Panc1 (cell line): ENCODE results near the gene SLFN5. TPM values are rescaled to one million over a fixed set of nuclear protein-coding genes. Genes with fewer than 3 reads are reported as not detected.
"Not testable (repeated sequence)": the region's sequence is repeated elsewhere in the genome, so short reads cannot be mapped to it uniquely, and the experiment has no call there.

ENCODE experiments used
- ATAC-seq: fragments of 200-7000 bp; cut with Tn5 transposase; 2 replicates; pipeline ENCODE4 v1.9.1; 2020; ENCODE audit warnings: mild to moderate bottlenecking, moderate library complexity
- Bru-seq: library from RNA; stranded (reverse); fragments of 400-500 nt; gene quantifications from one replicate; lab custom pipeline; 2021; lab: Mats Ljungman, UMichigan
- BruChase-seq, 2 experiments: library from RNA; stranded (reverse); fragments of 400-500 nt; gene quantifications; one replicate each; lab custom pipeline; 2021; lab: Mats Ljungman, UMichigan
- BruUV-seq: library from RNA; stranded (reverse); fragments of 400-500 nt; replicated peaks from 2 replicates; lab custom pipeline; 2021; lab: Mats Ljungman, UMichigan
- CTCF ChIA-PET: fragments of 300-600 bp; sonication (Branson Sonifier 250); formaldehyde crosslinking; loops from one replicate; lab custom pipeline; 2022; ENCODE audit warnings: antibody characterized with exemption; lab: Charles Lee
- POLR2A ChIA-PET: fragments of 300-600 bp; sonication (Branson Sonifier 250); formaldehyde crosslinking; loops from one replicate; lab custom pipeline; 2022; ENCODE audit warnings: antibody characterized with exemption; lab: Charles Lee
- DNase-seq: peaks from one replicate; pipeline ENCODE4 v3.0.0-alpha.2; 2010; ENCODE audit warnings: low read depth, low spot score
- H3K27ac ChIP-seq: 2 replicates; pipeline ENCODE4 v1.5.1; 2011; ENCODE audit warnings: mild to moderate bottlenecking, low read length, inconsistent platforms
- H3K27me3 ChIP-seq: fragments of 200-500 bp; sonication (Bioruptor generic); 2 replicates; pipeline ENCODE4 v1.6.0; 2014; ENCODE audit warnings: low read length, inconsistent platforms; ENCODE audit not compliant: control insufficient read depth, insufficient read depth
- H3K36me3 ChIP-seq: fragments of 200-500 bp; sonication (Bioruptor generic); 2 replicates; pipeline ENCODE4 v1.5.1; 2014; ENCODE audit warnings: inconsistent platforms, mild to moderate bottlenecking, low read length, moderate library complexity; ENCODE audit not compliant: control insufficient read depth, insufficient read depth
- H3K4me1 ChIP-seq: 2 replicates; pipeline ENCODE4 v1.5.1; 2011; ENCODE audit warnings: inconsistent platforms, mild to moderate bottlenecking, low read length, moderate library complexity; ENCODE audit not compliant: control insufficient read depth, insufficient read depth
- H3K4me3 ChIP-seq, 2 experiments: 2 replicates each; pipeline ENCODE4 v1.5.1; 2011 to 2012; ENCODE audit warnings: low read depth in 2 of 2, low read length in 2 of 2, mild to moderate bottlenecking in 2 of 2, inconsistent platforms in 1 of 2, moderate library complexity in 1 of 2
- H3K9me3 ChIP-seq: fragments of 200-500 bp; sonication (Bioruptor generic); 2 replicates; pipeline ENCODE4 v1.5.1; 2014; ENCODE audit warnings: low read depth, mild to moderate bottlenecking, inconsistent platforms, low read length, moderate library complexity; ENCODE audit not compliant: control insufficient read depth, insufficient read depth
- CTCF ChIP-seq: fragments of 450-650 bp; IDR thresholded peaks from 2 replicates; pipeline ENCODE4 v1.5.1; 2017; ENCODE audit warnings: mild to moderate bottlenecking
- POLR2AphosphoS5 ChIP-seq: IDR thresholded peaks from 2 replicates; pipeline ENCODE4 v1.6.1; 2012; ENCODE audit warnings: mild to moderate bottlenecking, low read depth, low read length, moderate library complexity
- REST ChIP-seq, 2 experiments: IDR thresholded peaks; 2 replicates each; pipeline ENCODE4 v1.6.1; 2011 to 2012; ENCODE audit warnings: low read depth in 2 of 2, control low read depth in 1 of 2, low read length in 1 of 2, mild to moderate bottlenecking in 1 of 2, moderate library complexity in 1 of 2; ENCODE audit not compliant: insufficient read depth in 1 of 2
- SIN3A ChIP-seq: IDR thresholded peaks from 2 replicates; pipeline ENCODE4 v1.6.1; 2012; ENCODE audit warnings: low read depth, mild to moderate bottlenecking, low read length, moderate library complexity, borderline replicate concordance; ENCODE audit not compliant: insufficient read depth
- TCF7L2 ChIP-seq: IDR thresholded peaks from 2 replicates; pipeline ENCODE4 v1.6.1; 2011; ENCODE audit warnings: mild to moderate bottlenecking, low read depth, low read length, inconsistent platforms
- in situ Hi-C: cut with HindIII; loops from 2 replicates; pipeline ENCODE4 v1.10.0; 2016; ENCODE audit warnings: low sequenced_read_pairs, low pct_unique_long_range_greater_than_20kb
- intact Hi-C: fragments of 100-400 bp; cut with micrococcal nuclease; formaldehyde crosslinking; loops from one replicate; pipeline ENCODE4 v1.10.0; 2022; ENCODE audit not compliant: unreplicated experiment
- long read RNA-seq: library from polyadenylated mRNA; unstranded; transcript quantifications from one replicate; pipeline ENCODE4 v2.0.0, GENCODE V29; 2021; ENCODE audit not compliant: unreplicated experiment
- polyA plus RNA-seq: library from polyadenylated mRNA; unstranded; fragments of >200 nt; gene quantifications from one replicate; pipeline ENCODE4 v1.2.1, GENCODE V29; 2012; ENCODE audit warnings: missing spikeins; ENCODE audit not compliant: insufficient read length
- total RNA-seq: library from RNA; stranded (reverse); gene quantifications from one replicate; pipeline ENCODE4 v1.2.1, GENCODE V29; 2021; ENCODE audit not compliant: unreplicated experiment

SLFN5 gene
- total RNA-seq: 5.4 TPM
- polyA plus RNA-seq: 2.4 TPM
- percentile 60 among the genes with signal in this experiment for Bru-seq, nascent RNA
- BruChase-seq, experiment 1, labeled RNA remaining after a 2-hour chase: percentile 69 among the genes with signal in this experiment
- percentile 59 among the genes with signal in this experiment for BruChase-seq, experiment 2, labeled RNA remaining after a 6-hour chase
- long read RNA-seq, full-length matches to known transcripts: 4 of 15 reads
- long read RNA-seq, partial matches to known transcripts: 3 of 15 reads
- long read RNA-seq, other reads (novel, unspliced or antisense): 8 of 15 reads

- TF ChIP-seq POLR2AphosphoS5 (peak; percentile 83), SIN3A (0 out of 2 replicates have a peak, but pooled peaks have one; percentile 72), REST (IDR thresholded peaks at IDR 0.05; ENCODE audit: insufficient read depth in 1 of 2, low read depth in 2 of 2, low read length in 1 of 2) (no peak), CTCF (no peak), TCF7L2 (no peak)
- Histone ChIP-seq H3K9me3 (no peaks in the 10 kb centered on the region), H3K36me3 (no peaks in the 10 kb centered on the region), H3K27me3 (peaks cover 4% of the 10 kb centered on the region; the same call in 1 of the 2 replicates), H3K4me1 (peaks cover 27% of the 10 kb centered on the region), H3K4me3 (peak within 1 kb of the TSS; percentile 72 to 96), H3K27ac (peak within 1 kb of the TSS; percentile 77)
- intact Hi-C loops (no loop called here), in situ Hi-C loops (no loop called here)
- CTCF ChIA-PET: no interaction called here
- POLR2A ChIA-PET: interaction anchor here (0.6 kb wide), 1 partner anchor 282 kb away, joined by 5 read pairs; the partner anchor contains the start of gene CCT6B
- ATAC-seq: peak; percentile 97
- DNase-seq: peak; percentile 76
- TSS peak; percentile 86 for BruUV-seq
Observed at GRCh38 chr17:35242805-35243560, at the start of gene SLFN5. Gene SLFN5 (plus strand): TSS chr17:35243072. CDS start chr17:35258691, 15,619 bp downstream.

GRCh38 chr17:35194001-35194400, 48.9 kb upstream of the SLFN5 start, which contains the start of gene SLC35G3:
Gene SLC35G3 (minus strand): TSS chr17:35194393. CDS start chr17:35194307, 86 bp downstream.
- intact Hi-C loops, H3K27me3 ChIP-seq, H3K36me3 ChIP-seq, BruUV-seq, H3K27ac ChIP-seq, POLR2A ChIA-PET, H3K4me1 ChIP-seq, H3K9me3 ChIP-seq, ATAC-seq, CTCF ChIA-PET, H3K4me3 ChIP-seq, DNase-seq: not testable (repeated sequence)
- in situ Hi-C loops: loop anchor here (25.0 kb wide), 1 partner anchor 343 kb away; the partner anchor contains the start of gene SLFN12L

GRCh38 chr17:35195062-35195461, 47.8 kb upstream of the SLFN5 start:
- BruUV-seq, H3K27ac ChIP-seq, DNase-seq, CTCF ChIA-PET, H3K36me3 ChIP-seq, H3K4me3 ChIP-seq, H3K9me3 ChIP-seq, H3K4me1 ChIP-seq, H3K27me3 ChIP-seq, intact Hi-C loops, ATAC-seq: not testable (repeated sequence)
- POLR2A ChIA-PET: interaction anchor here (0.6 kb wide), 1 partner anchor 234 kb away, joined by 4 read pairs; the partner anchor contains the start of genes CCT6B and ZNF830
- in situ Hi-C loops: loop anchor here (25.0 kb wide), 1 partner anchor 342 kb away; the partner anchor contains the start of gene SLFN12L

- H3K27ac ChIP-seq, H3K36me3 ChIP-seq, ATAC-seq, BruUV-seq, in situ Hi-C loops, CTCF ChIA-PET, intact Hi-C loops, H3K27me3 ChIP-seq, H3K4me1 ChIP-seq, POLR2A ChIA-PET, H3K9me3 ChIP-seq, DNase-seq, H3K4me3 ChIP-seq: not testable (repeated sequence)
Observed at GRCh38 chr17:35202582-35202981, 40.3 kb upstream of the SLFN5 start.
